ENCODE data around the gene MRC2.

GRCh38 chr17:62665599-62665998 is 38.1 kb downstream of the MRC2 start:
- TF ChIP-seq, protein P1, sequence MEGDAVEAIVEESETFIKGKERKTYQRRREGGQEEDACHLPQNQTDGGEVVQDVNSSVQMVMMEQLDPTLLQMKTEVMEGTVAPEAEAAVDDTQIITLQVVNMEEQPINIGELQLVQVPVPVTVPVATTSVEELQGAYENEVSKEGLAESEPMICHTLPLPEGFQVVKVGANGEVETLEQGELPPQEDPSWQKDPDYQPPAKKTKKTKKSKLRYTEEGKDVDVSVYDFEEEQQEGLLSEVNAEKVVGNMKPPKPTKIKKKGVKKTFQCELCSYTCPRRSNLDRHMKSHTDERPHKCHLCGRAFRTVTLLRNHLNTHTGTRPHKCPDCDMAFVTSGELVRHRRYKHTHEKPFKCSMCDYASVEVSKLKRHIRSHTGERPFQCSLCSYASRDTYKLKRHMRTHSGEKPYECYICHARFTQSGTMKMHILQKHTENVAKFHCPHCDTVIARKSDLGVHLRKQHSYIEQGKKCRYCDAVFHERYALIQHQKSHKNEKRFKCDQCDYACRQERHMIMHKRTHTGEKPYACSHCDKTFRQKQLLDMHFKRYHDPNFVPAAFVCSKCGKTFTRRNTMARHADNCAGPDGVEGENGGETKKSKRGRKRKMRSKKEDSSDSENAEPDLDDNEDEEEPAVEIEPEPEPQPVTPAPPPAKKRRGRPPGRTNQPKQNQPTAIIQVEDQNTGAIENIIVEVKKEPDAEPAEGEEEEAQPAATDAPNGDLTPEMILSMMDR (IDR thresholded peaks at IDR 0.05; ENCODE audit: borderline replicate concordance, extremely low read depth, low read length, poor library complexity, severe bottlenecking) = no peak
- no peak for TF ChIP-seq EZH2 (IDR thresholded peaks at IDR 0.05; ENCODE audit: borderline replicate concordance, low read depth, low read length, severe bottlenecking)
